ENCODE data around the gene DNAJC28.

The DNAJC28 gene

GRCh38 chr21:33495743-33496142, 4.2 kb upstream of the DNAJC28 start:
- no peak for TF ChIP-seq CTCF (IDR thresholded peaks at IDR 0.05)

GRCh38 chr21:33493756-33494155, 2.2 kb upstream of the DNAJC28 start:
- TF ChIP-seq CTCF (IDR thresholded peaks at IDR 0.05) = no peak

- no peak for TF ChIP-seq CTCF (IDR thresholded peaks at IDR 0.05)
These were observed 1.1 kb upstream of the DNAJC28 start for GRCh38 chr21:33492571-33492970.

GRCh38 chr21:33490991-33491372, 534 bp downstream of the DNAJC28 start:
- no peak for TF ChIP-seq CTCF (IDR thresholded peaks at IDR 0.05)

GRCh38 chr21:33488936-33489335, 2.6 kb downstream of the DNAJC28 start:
- TF ChIP-seq CTCF (IDR thresholded peaks at IDR 0.05) = no peak

- TF ChIP-seq CTCF (IDR thresholded peaks at IDR 0.05) = no peak
These were observed 3.5 kb downstream of the DNAJC28 start for GRCh38 chr21:33487996-33488395.

- TF ChIP-seq CTCF (IDR thresholded peaks at IDR 0.05) = no peak
These were observed 10.1 kb downstream of the DNAJC28 start for GRCh38 chr21:33481314-33481943.
